ENCODE results near the gene DIAPH1.

GRCh38 chr5:141590127-141590526, 28.7 kb downstream of the DIAPH1 start:
- no peak for TF ChIP-seq CTCF (IDR thresholded peaks at IDR 0.05; ENCODE audit: low read length)
- no peak for TF ChIP-seq EZH2phosphoT487 (IDR thresholded peaks at IDR 0.05; ENCODE audit: low read length)
- no peak for TF ChIP-seq EZH2 (optimal IDR thresholded peaks at IDR 0.05; ENCODE audit: low read depth, low read length)
